Right ventricle myocardium superior (tissue), 1 donor: ENCODE data around the gene RREB1. TPM values are rescaled to one million over a fixed set of nuclear protein-coding genes. Genes with fewer than 3 reads are reported as not detected.

ENCODE experiments used
- ATAC-seq: fragments of 200-7000 bp; cut with Tn5 transposase; one replicate; pipeline ENCODE4 v1.9.1; 2020; ENCODE audit warnings: mild to moderate bottlenecking; ENCODE audit not compliant: poor library complexity
- DNase-seq: peaks from one replicate; pipeline ENCODE4 v3.0.0-alpha.2; 2020
- intact Hi-C: fragments of 100-400 bp; cut with DNase I; formaldehyde crosslinking; loops from one replicate; pipeline ENCODE4 v1.11.2; 2022
- long read RNA-seq: library from polyadenylated mRNA; unstranded; transcript quantifications from one replicate; pipeline ENCODE4 v2.0.0, GENCODE V29; 2021
- total RNA-seq: library from RNA; stranded (reverse); fragmentation: NEBNext Ultra II Directional; extraction: Animal tissue kit (Norgen Biotek cat#: 25700); gene quantifications from one replicate; pipeline ENCODE4 v1.2.1, GENCODE V29; 2021
- donor health status: DM: no; HTN: yes; CAD: no; lungs with severe emphysema.

The RREB1 gene, protein sequence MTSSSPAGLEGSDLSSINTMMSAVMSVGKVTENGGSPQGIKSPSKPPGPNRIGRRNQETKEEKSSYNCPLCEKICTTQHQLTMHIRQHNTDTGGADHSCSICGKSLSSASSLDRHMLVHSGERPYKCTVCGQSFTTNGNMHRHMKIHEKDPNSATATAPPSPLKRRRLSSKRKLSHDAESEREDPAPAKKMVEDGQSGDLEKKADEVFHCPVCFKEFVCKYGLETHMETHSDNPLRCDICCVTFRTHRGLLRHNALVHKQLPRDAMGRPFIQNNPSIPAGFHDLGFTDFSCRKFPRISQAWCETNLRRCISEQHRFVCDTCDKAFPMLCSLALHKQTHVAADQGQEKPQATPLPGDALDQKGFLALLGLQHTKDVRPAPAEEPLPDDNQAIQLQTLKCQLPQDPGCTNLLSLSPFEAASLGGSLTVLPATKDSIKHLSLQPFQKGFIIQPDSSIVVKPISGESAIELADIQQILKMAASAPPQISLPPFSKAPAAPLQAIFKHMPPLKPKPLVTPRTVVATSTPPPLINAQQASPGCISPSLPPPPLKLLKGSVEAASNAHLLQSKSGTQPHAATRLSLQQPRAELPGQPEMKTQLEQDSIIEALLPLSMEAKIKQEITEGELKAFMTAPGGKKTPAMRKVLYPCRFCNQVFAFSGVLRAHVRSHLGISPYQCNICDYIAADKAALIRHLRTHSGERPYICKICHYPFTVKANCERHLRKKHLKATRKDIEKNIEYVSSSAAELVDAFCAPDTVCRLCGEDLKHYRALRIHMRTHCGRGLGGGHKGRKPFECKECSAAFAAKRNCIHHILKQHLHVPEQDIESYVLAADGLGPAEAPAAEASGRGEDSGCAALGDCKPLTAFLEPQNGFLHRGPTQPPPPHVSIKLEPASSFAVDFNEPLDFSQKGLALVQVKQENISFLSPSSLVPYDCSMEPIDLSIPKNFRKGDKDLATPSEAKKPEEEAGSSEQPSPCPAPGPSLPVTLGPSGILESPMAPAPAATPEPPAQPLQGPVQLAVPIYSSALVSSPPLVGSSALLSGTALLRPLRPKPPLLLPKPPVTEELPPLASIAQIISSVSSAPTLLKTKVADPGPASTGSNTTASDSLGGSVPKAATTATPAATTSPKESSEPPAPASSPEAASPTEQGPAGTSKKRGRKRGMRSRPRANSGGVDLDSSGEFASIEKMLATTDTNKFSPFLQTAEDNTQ (N-terminal part only)
- 34.2 TPM for total RNA-seq
- long read RNA-seq, partial matches to known transcripts, result 23 of 24 reads
- long read RNA-seq, other reads (novel, unspliced or antisense), result 1 of 24 reads

DNA sequence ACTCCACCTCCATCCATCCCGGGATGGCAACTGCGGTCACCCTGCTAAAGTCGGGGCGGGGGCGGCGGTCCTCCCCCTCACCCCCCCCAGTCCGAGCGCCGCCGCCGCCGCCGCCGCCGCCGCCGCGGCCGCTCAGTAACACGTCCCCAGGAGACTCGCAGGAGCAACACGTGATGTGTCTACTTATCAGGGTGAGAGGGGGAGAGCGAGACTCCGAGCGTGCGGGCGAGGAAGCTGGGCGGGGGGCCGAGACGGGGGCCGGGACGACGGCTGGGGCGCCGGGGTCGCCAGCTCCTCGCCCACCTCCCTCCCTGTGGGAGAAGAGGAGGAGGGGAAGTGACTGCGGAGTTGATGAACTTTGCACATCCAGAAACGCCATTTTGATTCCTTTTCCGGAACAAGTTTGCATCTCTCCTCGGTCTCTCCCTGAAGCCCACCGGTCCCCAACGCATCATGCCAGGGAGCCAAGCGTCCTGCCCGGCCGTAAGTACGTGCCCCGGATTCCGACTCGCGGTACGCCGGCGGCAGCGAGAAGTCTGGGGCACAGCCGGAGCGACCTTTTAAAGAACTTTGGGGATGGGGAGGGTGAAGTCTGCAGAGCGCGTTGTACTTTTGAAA, at the start of gene RREB1:
Gene RREB1, plus strand, starts transcription at position 384 of the 618 bp plus-strand sequence. CDS start 73,951 bp downstream, outside the sequence.
- ATAC-seq, result peak; percentile 80
- intact Hi-C loops, result loop anchor here (10.0 kb wide), 2 partner anchors 53 to 127 kb away; no protein-coding TSS in a partner anchor
- peak; percentile 67 for DNase-seq

DNA sequence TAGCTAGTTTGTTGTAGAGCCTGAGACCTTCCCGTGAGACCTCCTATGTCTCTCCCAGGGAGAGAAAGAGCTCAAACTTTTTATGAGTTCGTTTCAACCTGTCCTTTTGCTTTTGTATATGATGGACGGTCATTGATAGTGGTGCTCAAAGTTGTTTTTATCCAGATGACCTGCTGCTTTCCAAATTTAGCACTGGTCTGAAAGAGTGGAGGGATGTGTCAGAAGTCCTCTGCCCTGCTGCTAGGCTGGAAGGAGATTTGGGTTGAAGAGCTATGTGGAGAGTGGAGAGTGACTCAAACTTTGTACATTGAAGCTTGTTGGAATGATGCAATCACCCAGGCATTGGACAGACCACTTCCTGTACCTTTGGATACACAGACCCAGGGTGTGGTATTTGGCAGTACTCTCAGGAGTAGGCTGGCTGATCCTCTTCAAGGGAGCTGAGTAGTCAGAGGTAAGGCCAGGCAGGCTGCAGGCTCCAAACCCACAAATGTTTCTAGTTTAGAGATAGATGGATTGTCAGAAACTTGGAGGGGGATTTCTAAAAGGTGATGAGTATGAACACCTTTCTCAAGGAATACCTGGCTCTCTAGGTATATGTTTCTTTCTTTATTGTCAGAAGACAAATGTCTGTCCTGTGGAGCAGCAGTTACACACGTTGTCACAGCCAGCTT, 49.4 kb upstream of the RREB1 start:
- intact Hi-C loops, result loop anchor here (10.0 kb wide), 1 partner anchor 46 kb away; the partner anchor contains the start of gene RREB1
- peak; percentile 73 for ATAC-seq
- DNase-seq, result no peak

DNA sequence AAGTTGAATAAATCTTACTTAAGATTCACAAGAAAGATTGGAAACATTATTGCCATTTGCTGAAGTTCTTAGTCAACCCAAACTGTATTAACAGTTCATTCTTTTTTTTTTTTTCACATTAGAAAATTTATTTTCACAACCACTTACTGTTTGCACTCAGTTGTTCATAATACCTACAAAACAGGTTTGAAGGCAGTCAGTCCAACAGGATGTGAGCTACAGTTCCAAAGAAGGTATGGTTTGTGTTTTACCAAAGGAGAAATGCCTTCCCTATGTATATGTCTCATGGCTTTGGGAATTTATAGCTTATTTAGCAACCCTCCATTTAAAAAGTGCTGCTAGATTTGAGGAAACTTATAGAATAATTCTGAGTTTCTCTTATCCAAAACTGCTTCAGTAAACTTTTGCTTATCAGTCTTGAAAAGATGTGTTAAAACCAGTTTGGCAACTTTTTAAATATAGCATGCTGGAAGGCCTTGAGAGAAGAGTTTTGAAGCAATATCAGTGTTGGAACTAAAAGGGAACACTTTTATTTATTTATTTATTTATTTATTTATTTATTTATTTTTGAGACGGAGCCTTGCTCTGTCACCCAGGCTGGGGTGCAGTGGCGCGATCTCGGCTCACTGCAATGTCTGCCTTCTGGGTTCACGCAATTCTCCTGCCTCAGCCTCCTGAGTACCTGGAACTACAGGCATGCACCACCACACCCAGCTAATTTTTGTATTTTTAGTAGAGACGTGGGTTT, 46.8 kb upstream of the RREB1 start:
- ATAC-seq (no peak), DNase-seq (no peak)
- intact Hi-C loops, result no loop called here

DNA sequence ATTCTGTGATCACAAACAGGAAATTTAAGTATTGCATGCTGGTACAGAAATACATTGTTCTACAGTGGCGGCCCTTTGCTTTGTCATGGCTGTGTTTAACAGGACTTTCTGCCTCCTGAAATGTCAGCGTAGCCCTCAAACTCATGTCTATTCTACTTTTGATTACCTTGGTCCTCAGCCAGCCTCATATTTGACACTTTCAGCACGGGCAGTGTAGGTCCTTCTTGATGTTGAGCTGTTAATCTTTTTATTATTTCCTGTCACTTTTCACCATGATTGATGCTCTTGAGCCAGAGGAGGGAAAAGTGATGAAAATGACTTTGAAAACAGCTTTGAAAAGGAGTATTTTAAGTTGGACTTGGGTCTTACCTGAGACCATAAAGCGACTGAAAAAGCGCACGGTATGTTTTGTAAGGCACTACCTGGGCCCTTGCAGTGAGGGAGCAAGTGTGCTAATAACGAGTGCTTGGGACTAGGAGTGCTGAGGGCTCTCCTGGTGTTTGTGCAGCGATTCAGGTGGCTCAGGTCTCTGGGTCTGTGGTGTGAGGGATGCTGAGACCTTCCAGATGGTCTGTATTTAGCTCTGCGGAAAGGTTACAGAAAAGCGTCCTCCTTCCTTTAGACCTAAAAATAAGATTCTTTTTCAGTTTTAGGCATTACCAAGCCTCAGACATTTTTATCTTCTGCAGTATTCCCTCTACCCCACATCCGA, 45.2 kb upstream of the RREB1 start:
- no peak for ATAC-seq
- no peak for DNase-seq
- intact Hi-C loops, result no loop called here

DNA sequence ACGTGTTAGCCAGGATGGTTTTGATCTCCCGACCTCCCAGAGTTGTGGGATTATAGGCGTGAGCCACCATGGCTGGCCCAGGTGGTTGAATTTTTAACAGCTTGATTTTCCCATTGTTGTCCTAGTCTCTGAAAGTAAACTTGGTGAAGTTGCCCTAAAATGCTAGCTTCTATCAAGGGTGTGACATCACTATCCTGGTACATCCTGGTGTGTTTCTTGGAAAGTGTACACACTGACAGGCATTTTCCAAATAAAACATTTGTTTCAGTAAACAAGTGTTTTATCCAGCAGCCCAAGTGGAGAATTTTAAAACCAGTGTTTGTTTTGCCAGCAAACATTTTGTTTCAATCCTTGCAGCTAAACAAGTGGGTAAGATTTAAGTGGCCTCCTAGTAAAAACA, 40.5 kb upstream of the RREB1 start:
- intact Hi-C loops, result no loop called here
- ATAC-seq (no peak), DNase-seq (no peak)

DNA sequence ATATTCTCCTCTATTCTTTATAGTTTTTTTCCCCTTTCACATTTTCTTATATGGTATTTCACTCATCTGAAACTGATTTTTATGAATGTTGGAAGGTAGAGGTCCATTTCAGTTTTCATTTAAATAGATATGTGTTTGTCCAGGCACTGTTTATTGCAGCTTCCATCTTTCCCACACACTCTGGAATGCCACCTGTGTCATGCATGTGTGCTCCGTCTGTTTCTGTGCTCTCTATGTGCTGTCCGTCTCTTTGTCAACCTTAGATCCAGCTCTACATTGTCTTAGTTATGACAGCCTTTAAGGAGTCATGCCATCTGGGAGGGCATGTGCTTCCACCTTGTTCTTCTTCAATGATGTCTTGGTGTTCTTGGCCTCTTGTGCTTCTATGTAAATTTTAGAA, 36.4 kb upstream of the RREB1 start:
- ATAC-seq (no peak), DNase-seq (no peak)
- intact Hi-C loops, result no loop called here

DNA sequence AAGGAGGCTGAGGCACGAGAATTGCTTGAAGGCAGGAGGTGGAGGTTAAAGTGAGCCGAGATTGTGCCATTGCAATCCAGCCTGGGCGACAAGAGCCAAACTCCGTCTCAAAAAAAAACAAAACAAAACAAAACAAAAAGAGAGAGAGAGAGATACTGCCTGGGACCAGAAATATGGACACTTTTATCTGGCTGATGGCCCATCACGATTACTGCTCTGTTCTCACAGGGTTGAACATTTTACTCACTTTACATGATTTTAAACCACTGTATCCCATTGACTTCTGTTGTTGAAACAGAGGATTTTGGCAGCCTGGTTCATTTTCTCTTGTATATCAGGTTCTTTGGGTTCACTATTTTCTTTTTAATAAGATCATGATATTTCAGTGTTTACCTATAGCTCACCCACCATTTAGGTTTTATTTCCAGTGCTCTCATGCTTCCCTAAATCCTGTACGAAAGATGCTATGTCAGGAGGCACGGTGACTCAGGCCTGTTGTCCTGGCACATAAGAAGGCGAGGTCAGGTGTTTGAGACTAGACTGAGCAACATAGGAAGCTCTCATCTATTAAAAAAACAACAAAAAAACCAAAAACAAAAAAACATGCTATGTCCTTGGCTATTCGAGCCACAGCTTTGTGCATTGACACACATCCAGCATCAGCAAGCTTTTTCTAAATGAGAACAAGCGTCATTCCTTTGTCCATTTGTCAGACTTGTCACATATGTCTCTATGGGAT, 34.5 kb upstream of the RREB1 start:
- intact Hi-C loops, result no loop called here
- DNase-seq, result no peak
- no peak for ATAC-seq

DNA sequence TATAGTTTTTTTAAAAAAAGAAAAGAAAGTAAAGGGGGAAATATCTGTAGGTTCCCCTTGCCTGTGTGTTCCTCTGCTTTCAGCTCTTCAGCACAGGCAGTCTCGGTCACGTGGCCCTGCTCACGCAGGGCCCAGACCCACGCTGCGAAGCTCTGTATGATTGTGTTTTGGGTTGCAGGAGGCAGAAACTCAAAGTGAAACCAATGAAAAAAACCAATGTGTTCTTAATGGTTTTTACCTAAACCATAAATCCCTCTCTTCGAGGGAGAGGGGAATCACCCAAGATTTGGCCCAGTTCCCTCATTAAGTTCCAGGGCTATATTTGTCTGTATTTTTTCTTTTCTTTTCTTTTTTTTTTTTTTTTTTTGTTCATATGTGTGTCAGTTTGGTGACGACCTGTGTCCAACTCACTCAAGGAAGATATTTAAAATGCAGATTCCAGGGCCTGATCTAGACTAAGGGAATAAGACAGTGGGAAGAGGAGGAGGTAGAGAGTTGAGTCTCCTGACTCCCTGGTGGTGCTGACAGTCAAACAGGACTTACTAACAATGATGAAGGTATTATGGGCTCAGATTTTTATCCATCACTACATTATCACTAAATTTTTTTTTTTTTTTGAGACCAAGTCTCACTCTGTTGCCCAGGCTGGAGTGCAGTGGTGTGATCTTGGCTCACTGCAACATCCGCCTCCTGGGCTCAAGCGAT, 33.8 kb upstream of the RREB1 start:
- intact Hi-C loops, result no loop called here
- ATAC-seq (peak; percentile 53), DNase-seq (peak; percentile 62)

DNA sequence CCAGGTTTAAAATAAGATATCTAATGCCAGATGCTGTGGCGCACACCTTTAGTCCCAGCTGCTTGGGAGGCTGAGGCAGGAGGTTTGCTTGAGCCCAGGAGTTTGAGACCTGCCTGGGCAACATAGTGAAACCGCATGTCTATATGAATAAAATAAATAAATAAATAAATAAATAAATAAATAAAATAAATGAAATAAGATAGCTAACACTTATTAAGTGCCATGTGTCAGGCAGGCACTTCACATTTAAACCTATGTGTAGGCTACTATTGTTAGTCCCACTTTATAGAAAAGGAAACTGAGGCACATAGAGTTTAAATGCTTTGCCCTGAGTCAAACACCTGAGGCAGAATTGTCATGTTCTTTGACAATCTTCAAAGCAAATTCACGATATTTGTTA, 32.9 kb upstream of the RREB1 start:
- ATAC-seq, result no peak
- no peak for DNase-seq
- intact Hi-C loops, result no loop called here

DNA sequence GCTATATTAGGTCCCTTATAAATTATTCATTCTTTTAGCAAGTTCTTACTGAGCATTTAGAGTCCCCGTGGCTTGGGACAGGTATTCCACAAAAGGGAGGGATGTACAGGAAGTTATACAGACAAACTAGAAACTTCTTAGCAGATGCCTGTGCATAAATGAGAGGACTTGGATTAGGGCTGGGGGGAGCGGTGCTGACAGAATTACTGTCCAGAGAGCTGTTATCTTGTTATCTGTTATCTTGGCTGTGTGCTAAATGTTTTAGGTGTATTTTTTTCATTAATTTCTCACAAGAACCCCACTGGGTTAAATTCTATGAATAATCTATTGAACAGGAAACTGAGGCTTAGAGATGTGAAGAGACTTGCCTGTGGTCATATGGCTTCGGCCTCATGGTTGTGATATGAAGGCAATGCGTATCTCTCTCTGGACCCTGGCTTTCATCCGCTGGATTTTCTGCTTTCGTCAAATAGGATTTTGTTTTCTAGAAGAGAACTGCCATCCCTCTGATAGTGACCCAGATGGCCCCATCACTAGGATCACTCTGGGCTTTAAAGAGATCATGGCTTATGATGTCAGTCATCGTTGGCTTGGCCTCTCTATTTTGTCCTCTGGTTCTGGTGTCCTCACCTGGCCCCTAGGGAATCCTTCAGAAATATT, 32.3 kb upstream of the RREB1 start:
- ATAC-seq (no peak), DNase-seq (no peak)

DNA sequence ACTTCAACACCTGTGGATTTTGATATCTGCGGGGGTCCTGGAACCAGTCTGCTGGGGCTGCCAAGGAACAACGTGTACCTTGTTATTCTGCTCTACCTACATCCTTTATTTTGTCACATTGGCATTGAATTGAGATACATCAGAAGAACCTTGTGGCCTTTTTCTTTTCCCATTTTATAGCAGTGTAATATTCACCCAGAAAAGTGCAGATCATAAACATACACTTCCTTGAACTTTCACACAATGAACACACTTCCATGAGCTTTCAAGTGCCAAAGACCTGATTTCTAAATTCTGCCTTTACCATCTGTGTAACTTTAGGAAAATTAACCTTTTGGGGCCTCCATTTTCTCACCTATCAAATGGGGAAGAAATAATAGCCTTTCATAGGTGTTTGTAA, 29.9 kb upstream of the RREB1 start:
- ATAC-seq (no peak), DNase-seq (no peak)
- intact Hi-C loops, result no loop called here

More for the DNA sequence above, 32.3 kb upstream of the RREB1 start:
- intact Hi-C loops, result no loop called here

DNA sequence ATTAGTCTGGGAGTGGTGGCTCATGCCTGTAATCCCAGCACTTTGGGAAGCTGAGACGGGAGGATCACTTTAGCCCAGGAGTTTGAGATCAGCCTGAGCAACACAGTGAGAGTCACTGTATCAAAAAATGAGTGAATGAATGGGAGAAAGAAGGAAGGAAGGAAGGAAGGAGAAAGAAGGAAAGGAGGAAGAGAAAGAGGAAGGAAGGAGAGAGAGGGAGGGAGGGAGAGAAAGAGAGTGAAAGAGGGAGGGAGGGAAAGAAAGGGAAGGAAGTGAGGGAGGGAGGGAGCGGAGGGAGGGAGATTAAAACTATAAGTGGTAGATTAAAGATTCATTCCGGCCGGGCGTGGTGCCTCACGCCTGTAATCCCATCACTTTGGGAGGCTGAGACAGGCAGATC, 28.9 kb upstream of the RREB1 start:
- intact Hi-C loops, result no loop called here
- DNase-seq (no peak), ATAC-seq (no peak)

DNA sequence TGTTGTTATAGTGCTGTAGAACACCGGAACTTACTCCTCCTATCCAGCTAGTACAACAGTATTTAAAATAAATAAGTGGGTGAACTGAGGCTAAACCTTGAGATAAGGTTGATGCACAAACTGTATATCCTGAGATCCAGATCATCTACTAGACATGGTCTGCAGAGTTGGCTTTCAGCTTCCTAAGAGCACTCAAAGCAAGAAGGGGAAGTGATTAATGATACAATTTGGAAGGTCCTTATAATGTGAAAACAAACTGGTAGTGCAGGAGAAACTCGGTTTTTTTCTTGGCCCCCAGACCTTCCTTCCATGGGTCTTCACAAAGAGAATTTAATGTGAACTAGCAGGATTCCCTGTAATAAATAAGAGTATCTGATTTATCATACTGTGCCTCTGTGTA, 27.4 kb upstream of the RREB1 start:
- ATAC-seq, result no peak
- no peak for DNase-seq
- intact Hi-C loops, result no loop called here

DNA sequence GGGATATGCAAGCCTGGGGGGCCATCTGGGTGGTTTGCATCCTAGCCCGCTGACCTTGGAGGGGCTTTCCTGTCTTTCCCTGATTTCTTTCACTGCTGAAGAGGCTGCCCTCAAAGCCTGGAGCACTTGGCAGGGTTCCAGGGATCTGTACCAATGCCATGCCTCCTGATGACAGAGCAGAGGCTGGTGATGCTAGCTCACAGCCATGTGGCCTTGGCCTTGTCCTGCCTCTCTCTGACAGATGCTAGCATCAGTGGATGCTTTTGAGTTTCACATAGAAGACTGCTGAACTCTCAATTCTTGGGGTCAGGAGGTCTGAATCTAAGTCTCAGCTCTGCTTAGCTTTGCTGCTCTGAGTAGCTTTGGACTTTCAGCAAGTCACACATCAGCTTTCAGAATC, 21.9 kb upstream of the RREB1 start:
- ATAC-seq (peak; percentile 52), DNase-seq (peak; percentile 57)
- intact Hi-C loops, result no loop called here

DNA sequence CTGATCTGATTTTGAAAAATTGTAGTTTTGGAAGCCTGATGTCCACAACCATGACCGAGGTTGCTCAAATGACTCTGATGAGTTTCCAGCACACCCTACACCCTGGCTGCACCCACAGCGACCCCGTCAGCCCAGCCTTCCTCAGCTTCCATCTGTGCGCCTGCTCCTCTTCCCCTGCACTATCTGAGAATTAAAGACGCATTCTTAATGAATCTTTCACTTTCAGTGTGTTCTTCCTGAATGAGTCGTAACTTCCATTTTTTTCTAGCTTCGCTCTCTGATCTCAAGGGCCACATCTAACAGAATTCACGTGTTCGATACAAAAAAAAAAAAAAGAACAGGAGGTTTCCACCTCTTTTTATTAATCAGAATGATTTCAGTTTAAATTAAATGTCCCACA, 21.3 kb upstream of the RREB1 start:
- ATAC-seq, result peak; percentile 75
- intact Hi-C loops, result no loop called here
- DNase-seq, result peak; percentile 60
